Measurements from ENCODE around the gene A4GNT.

- peak; percentile 82 for TF ChIP-seq CTCF (IDR thresholded peaks at IDR 0.05; ENCODE audit: insufficient read depth, low read length, poor library complexity, severe bottlenecking)
- TF ChIP-seq EZH2phosphoT487 (conservative IDR thresholded peaks at IDR 0.05; ENCODE audit: low read length): no peak
These were observed 13.4 kb downstream of the A4GNT start for GRCh38 chr3:138118612-138119422.
